NCI-H2107 treated with DMSO at 0.1 percent for 48 hours (cell line): Measurements from ENCODE around the gene FGF21.
A peak's percentile ranks its signal among the peaks of the same experiment; 100 is the strongest.

Experiments
- DNase-seq: peaks from one replicate; lab custom pipeline; 2025; ENCODE audit not compliant: unreplicated experiment; lab: John Stamatoyannopoulos, UW

Gene FGF21

GRCh38 chr19:48728911-48729664 is 26.2 kb upstream of the FGF21 start:
- DNase-seq = no peak

- DNase-seq = no peak
These were observed 23.9 kb upstream of the FGF21 start for GRCh38 chr19:48731452-48731851.

- DNase-seq = no peak
These were observed 20.7 kb upstream of the FGF21 start for GRCh38 chr19:48734625-48735024.

- DNase-seq = no peak
These were observed 20.2 kb upstream of the FGF21 start for GRCh38 chr19:48735031-48735615.

DNA sequence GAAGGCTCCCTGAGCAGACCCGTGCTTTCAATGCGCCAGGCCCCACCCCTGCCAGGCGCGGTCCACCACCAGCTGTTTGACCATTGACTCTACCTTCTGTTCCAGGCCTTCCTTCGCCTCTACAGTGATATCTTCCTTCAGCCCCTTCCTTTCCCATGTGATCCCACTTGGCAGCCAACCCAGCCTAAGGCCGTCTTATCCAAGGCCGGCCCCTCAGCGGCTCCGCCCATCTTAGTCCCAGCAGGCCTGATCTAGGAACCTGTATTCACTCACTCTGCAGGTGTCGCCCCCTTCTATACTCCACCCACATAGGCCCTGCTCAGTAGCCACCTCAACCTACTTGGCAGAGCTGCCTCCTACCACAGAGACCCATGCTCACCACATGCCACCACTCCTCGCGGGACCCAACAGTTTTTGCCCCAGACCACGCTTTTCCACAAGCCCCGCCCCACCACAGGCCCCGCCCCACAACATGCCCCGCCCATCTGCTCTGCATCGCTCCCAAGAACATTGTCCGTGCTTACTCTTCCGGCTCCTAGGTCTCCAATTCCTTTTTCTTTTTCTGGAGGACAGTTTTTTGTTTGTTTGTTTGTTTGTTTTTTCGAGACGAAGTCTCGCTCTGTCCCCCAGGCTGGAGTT is 17.8 kb upstream of the FGF21 start:
- DNase-seq = no peak

GRCh38 chr19:48738557-48739403 is 16.5 kb upstream of the FGF21 start:
- DNase-seq = peak; percentile 65

GRCh38 chr19:48739404-48740163 is 15.7 kb upstream of the FGF21 start:
- peak; percentile 27 for DNase-seq

GRCh38 chr19:48740164-48740972 is 15.0 kb upstream of the FGF21 start, which contains the start of gene RASIP1:
Gene RASIP1, minus strand, starts transcription at chr19:48740610. Its CDS starts 328 bp downstream, at chr19:48740282.
- DNase-seq = no peak

DNA sequence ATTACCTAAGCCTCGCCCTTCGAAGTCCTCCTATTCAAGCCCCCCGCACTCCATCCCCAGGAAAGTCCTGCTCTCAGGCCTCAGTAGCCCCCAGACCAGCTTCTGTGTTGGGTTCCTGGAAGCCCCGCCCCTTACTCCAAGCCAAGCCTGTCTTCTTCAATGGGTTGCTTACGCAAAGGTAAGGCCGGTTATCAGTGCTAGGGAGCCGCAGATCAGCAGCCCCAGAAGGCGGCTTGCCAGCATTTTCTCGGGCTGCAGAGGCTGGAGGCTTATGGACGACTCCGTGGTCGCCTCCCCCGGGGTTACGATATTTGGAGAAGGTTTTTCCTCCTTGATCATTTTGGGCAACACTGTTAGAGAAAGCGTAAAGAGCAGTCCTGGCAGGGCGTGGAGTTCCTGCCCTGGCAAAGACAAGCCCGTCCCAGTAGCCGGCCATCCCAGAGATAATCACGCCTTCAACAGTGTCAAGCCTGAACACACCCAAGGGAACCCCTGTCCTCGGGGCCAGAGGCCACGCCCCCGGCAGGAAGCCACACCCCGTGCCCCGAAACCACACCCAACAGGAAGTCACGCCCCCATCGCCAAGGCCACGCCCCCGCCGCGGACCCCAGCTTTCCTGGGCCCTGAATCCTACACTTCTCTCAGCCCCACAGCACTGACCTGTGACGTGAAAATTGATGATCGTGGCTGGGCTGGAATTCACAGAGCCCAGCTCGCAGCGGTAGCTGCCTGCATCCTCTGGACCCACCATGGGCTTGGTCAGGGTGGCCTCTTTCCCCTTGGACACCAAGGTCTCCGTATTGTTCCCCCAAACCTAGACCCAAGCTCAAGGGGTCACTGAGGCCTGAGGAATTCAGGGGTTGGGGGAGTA is 14.0 kb upstream of the FGF21 start:
- no peak for DNase-seq

GRCh38 chr19:48742096-48742495 is 13.2 kb upstream of the FGF21 start:
- DNase-seq = no peak

- peak; percentile 15 for DNase-seq
These were observed 9.9 kb upstream of the FGF21 start for GRCh38 chr19:48745208-48745995.

GRCh38 chr19:48746110-48746509 is 9.2 kb upstream of the FGF21 start:
- DNase-seq = no peak

DNA sequence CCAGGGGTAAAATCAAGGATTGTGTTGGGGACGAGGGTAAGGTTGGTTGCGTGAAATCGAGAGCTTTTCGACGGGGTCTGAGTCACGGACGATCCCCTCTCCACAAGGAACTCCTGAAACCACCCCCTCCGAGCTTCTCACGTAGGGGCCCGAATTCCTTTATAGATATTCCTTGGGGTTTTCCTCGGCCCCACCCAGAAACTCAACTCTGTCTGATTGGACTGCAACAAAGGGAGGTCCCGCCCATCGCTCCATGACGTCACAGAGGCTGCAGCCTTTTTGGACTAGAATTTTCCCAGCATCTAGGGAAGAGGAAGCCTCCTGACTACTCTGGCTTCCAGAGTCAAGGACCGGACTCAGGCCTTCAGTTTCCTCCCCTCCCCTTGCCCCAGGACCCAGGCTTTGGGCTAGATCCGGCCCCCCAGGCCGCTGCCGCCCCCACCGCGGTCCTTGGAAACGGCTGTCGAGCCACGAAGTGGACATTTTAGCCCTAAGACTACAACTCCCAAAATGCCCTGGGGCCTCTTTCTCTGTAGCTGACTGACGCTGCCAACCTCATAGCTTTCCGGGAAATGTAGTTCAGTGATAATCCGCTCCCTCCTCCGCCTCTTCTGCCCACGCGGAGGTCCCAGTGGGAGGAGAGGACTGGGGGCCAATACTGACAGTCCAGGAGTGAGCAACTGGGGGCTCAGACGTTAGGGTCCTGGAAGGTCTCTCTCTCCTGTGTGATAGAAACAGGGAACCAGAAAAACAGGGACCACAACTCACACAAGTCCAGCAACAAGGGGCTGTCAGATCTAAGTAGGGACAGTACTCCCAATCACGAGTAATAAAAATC is 8.4 kb upstream of the FGF21 start, which contains the start of gene IZUMO1:
Gene IZUMO1, minus strand, starts transcription at position 172 of the 838 bp plus-strand sequence. CDS start 1,050 bp downstream, outside the sequence.
- no peak for DNase-seq

DNA sequence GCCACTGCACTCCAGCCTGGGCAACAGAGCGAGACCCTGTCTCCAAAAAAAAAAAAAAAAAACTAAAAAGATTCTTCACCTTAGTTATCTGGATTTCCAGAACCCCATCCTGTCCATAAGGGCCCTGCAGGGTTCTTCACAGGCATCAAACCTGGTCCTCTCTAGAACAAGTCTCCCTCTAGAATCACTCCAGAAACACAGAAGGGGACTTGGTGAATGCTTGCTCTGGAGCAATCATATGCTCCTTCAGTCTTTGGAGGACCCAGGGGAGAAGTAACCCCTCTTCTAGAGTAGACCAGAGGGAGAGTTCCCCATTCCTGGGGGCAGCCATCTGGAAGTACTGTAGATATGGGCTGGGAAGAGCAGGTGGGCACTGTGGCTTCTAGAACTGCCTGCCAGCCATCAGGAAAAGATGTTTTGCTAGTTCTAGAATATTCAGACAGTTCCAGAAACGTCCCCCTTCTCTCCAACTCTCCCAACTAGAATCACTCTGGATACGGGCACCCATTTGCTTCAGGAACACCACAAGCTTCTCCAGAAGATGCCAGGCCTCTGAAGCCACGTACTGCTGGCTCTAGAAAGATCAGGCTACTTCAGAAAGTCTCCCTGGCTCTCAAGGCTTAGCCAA is 5.6 kb upstream of the FGF21 start:
- DNase-seq = no peak

DNA sequence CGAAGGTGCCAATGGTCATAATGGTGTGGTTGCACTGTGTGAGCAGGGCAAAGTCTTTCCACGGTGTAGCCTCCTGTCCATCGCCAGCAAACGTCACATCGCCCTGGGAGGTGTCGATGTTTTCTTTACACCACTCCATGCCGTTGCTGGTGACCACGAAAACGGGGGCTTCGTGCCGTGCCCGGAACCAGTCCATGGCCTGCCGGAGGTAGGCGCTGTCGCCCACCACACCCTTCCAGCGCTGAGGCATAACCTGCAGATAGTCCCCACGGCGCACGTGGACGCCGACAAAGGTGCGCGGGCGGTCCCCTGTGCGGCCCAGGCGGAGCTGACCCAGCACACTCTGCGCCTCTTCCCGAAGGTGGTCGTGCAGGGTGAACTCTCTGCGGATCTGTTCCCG is 5.0 kb upstream of the FGF21 start:
- DNase-seq = no peak

DNA sequence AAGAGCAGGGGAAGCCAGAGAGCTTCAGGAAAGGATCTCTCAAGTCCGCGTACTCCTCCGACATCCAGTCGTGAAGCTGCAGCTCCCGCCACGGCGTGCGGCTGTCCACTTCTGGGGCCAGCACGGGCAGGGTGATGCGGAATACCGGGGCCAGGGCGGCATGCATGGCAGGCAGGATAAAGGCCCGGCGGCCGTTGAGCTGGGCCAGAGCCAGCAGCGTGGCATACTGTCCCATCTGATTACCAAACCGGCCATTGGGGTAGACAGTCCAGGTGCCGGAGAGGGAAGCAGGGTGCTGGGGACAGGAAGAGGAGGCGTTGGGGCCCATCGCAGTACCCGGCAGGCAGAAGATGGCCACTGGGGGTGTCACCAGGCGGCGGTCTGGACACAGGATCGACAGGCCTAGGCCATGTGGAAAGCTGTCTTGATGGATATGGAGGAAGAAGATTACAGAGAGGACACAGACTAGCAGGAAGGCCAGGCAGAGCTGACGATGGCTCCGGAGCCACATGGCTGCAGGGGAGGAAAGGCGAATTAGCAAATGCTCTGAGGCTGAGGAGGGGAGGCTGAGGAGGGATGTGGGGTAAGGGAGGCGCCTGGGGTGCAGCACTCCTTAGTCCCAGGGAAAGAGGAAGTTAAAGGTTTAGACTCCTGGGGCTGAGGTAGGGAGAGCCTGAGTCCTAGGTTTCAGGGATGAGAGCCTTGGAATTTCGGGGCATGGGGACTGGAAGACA is 4.4 kb upstream of the FGF21 start:
- no peak for DNase-seq
